Lower leg skin (tissue), 3 donors: ENCODE data around the gene TSNAXIP1.

Experiments
- CTCF ChIP-seq, 3 donors: fragments of 450-650 bp; IDR thresholded peaks; one replicate each; pipeline ENCODE4 v1.5.1; 2016; ENCODE audit warnings: antibody characterized with exemption in 3 of 3, mild to moderate bottlenecking in 3 of 3, moderate library complexity in 2 of 3
- POLR2A ChIP-seq, 2 donors: fragments of 450-650 bp; IDR thresholded peaks; one replicate each; pipeline ENCODE4 v1.6.1; 2016 to 2017; ENCODE audit warnings: antibody characterized with exemption in 2 of 2, mild to moderate bottlenecking in 1 of 2, moderate library complexity in 1 of 2

- TF ChIP-seq CTCF (IDR thresholded peaks at IDR 0.05) (no peak), POLR2A (IDR thresholded peaks at IDR 0.05) (no peak)
Measured at GRCh38 chr16:67814567-67814966, 7.9 kb downstream of the TSNAXIP1 start.
